H1 (cell line): ENCODE data around the gene RBM8A. TPM values are rescaled to one million over a fixed set of nuclear protein-coding genes. Genes with fewer than 3 reads are reported as not detected.

Source experiments
- CTCF ChIA-PET: fragments of 300-600 bp; sonication (Branson Sonifier 250); formaldehyde crosslinking; loops from one replicate; lab custom pipeline; 2021; ENCODE audit not compliant: partially characterized antibody; lab: Charles Lee
- POLR2A ChIA-PET: fragments of 300-600 bp; sonication (Branson Sonifier 250); formaldehyde crosslinking; loops from one replicate; lab custom pipeline; 2021; ENCODE audit warnings: inconsistent platforms; ENCODE audit not compliant: partially characterized antibody; lab: Charles Lee
- DNase-seq, 2 experiments: peaks; one replicate each; pipeline versions ENCODE4 v3.0.0 to v3.0.0-alpha.2; 2010 to 2022; ENCODE audit warnings: low spot score in 2 of 2, low read depth in 1 of 2, mixed read lengths in 1 of 2
- FAIRE-seq: peaks from 2 replicates; lab custom pipeline; 2011; peaks lifted over from hg19 to GRCh38; lab: Jason Lieb, UNC
- H2AFZ ChIP-seq: 2 replicates; pipeline ENCODE4 v1.8.1; 2012; ENCODE audit warnings: low read length, inconsistent platforms
- H2AK5ac ChIP-seq: 2 replicates; pipeline ENCODE4 v1.6.1; 2013; ENCODE audit warnings: low read depth, low read length
- H2BK120ac ChIP-seq: replicated peaks from 2 replicates; pipeline ENCODE3; 2013; ENCODE audit warnings: low read depth, low read length, inconsistent platforms
- H2BK12ac ChIP-seq: 2 replicates; pipeline ENCODE4 v1.6.1; 2013; ENCODE audit warnings: low read depth, low read length
- H2BK15ac ChIP-seq: 2 replicates; pipeline ENCODE4 v1.6.1; 2013; ENCODE audit warnings: low read length
- H2BK20ac ChIP-seq: 2 replicates; pipeline ENCODE4 v1.6.1; 2013; ENCODE audit warnings: low read length
- H2BK5ac ChIP-seq: 2 replicates; pipeline ENCODE4 v1.6.1; 2013; ENCODE audit warnings: low read depth, low read length
- H3K14ac ChIP-seq: 2 replicates; pipeline ENCODE4 v1.6.1; 2013; ENCODE audit warnings: inconsistent platforms; ENCODE audit not compliant: insufficient read length
- H3K18ac ChIP-seq: 2 replicates; pipeline ENCODE4 v1.6.1; 2013; ENCODE audit warnings: low read length; ENCODE audit errors: extremely low read depth
- H3K23ac ChIP-seq: 2 replicates; pipeline ENCODE4 v1.6.1; 2013; ENCODE audit warnings: inconsistent platforms; ENCODE audit not compliant: insufficient read length
- H3K23me2 ChIP-seq: 2 replicates; pipeline ENCODE4 v1.6.1; 2013; ENCODE audit warnings: low read depth, low read length
- H3K27ac ChIP-seq: 2 replicates; pipeline ENCODE4 v1.6.1; 2011; ENCODE audit warnings: low read depth, low read length, inconsistent platforms
- H3K27me3 ChIP-seq, 4 experiments: replicated peaks in 1 of 4; 1 replicate in 1 of 4; 2 replicates in 3 of 4; pipeline versions ENCODE4 v1.6.1 to v1.8.1; 2011 to 2013; ENCODE audit warnings: low read length in 3 of 4, mild to moderate bottlenecking in 3 of 4, inconsistent platforms in 2 of 4, mixed read lengths in 2 of 4, moderate library complexity in 1 of 4; ENCODE audit not compliant: control insufficient read depth in 3 of 4, insufficient read depth in 3 of 4; ENCODE audit errors: extremely low read depth in 1 of 4
- H3K36me3 ChIP-seq, 4 experiments: 2 replicates each; pipeline versions ENCODE4 v1.6.1 to v1.8.1; 2011 to 2013; ENCODE audit warnings: mild to moderate bottlenecking in 4 of 4, low read length in 3 of 4, moderate library complexity in 2 of 4, control low read depth in 1 of 4, inconsistent platforms in 1 of 4; ENCODE audit not compliant: insufficient read depth in 4 of 4, control insufficient read depth in 2 of 4
- H3K4ac ChIP-seq: replicated peaks from 2 replicates; pipeline ENCODE3; 2013; ENCODE audit warnings: low read length, low read depth, mixed read lengths, inconsistent platforms; ENCODE audit not compliant: insufficient read length
- H3K4me1 ChIP-seq, 4 experiments: replicated peaks in 1 of 4; 1 replicate in 1 of 4; 2 replicates in 3 of 4; pipeline versions ENCODE4 v1.6.1 to v1.8.1; 2011 to 2013; ENCODE audit warnings: low read length in 3 of 4, inconsistent platforms in 2 of 4, mixed read lengths in 1 of 4; ENCODE audit not compliant: insufficient read depth in 4 of 4, control insufficient read depth in 3 of 4
- H3K4me2 ChIP-seq, 2 experiments: 2 replicates each; pipeline versions ENCODE4 v1.6.1 to v1.8.1; 2011 to 2013; ENCODE audit warnings: low read depth in 2 of 2, low read length in 2 of 2, control low read depth in 1 of 2, inconsistent platforms in 1 of 2, mild to moderate bottlenecking in 1 of 2; ENCODE audit not compliant: insufficient read depth in 1 of 2
- H3K4me3 ChIP-seq, 4 experiments: fragments of 200-600, 300-600 bp in 1 of 4; sonication (generic), shearing (Covaris generic), sonication (Bioruptor Twin) in 1 of 4; 2 replicates each; pipeline versions ENCODE4 v1.5.1 to v1.8.1; 2011 to 2016; ENCODE audit warnings: low read length in 4 of 4, low read depth in 3 of 4, control low read depth in 2 of 4, inconsistent platforms in 2 of 4, mild to moderate bottlenecking in 2 of 4, mixed read lengths in 1 of 4, moderate library complexity in 1 of 4; ENCODE audit not compliant: insufficient read depth in 2 of 4; ENCODE audit errors: extremely low read depth in 1 of 4
- H3K56ac ChIP-seq: replicated peaks from 2 replicates; pipeline ENCODE3; 2013; ENCODE audit warnings: low read depth, mild to moderate bottlenecking, mixed read lengths, low read length, inconsistent platforms; ENCODE audit not compliant: insufficient read length
- H3K79me1 ChIP-seq: 2 replicates; pipeline ENCODE4 v1.6.1; 2013; ENCODE audit warnings: low read depth, low read length, control low read depth
- H3K79me2 ChIP-seq, 2 experiments: 2 replicates each; pipeline versions ENCODE4 v1.6.1 to v1.8.1; 2012 to 2013; ENCODE audit warnings: low read length in 2 of 2, mild to moderate bottlenecking in 2 of 2, inconsistent platforms in 1 of 2; ENCODE audit not compliant: insufficient read depth in 2 of 2, control insufficient read depth in 1 of 2
- H3K9ac ChIP-seq, 4 experiments: replicated peaks in 1 of 4; 1 replicate in 1 of 4; 2 replicates in 3 of 4; pipeline versions ENCODE4 v1.6.1 to v1.8.1; 2011 to 2013; ENCODE audit warnings: low read depth in 3 of 4, low read length in 3 of 4, control low read depth in 2 of 4, mild to moderate bottlenecking in 2 of 4, moderate library complexity in 2 of 4, inconsistent platforms in 1 of 4; ENCODE audit errors: extremely low read depth in 1 of 4
- H3K9me3 ChIP-seq, 2 experiments: 2 replicates each; pipeline versions ENCODE4 v1.6.1 to v1.8.1; 2012 to 2013; ENCODE audit warnings: mild to moderate bottlenecking in 2 of 2, moderate library complexity in 2 of 2, control low read depth in 1 of 2, inconsistent platforms in 1 of 2, low read depth in 1 of 2, low read length in 1 of 2, mixed read lengths in 1 of 2; ENCODE audit not compliant: insufficient read depth in 2 of 2
- H4K20me1 ChIP-seq, 2 experiments: replicated peaks in 1 of 2; 2 replicates each; pipeline versions ENCODE3 to v1.8.1; 2011 to 2013; ENCODE audit warnings: inconsistent platforms in 2 of 2, low read length in 2 of 2, mild to moderate bottlenecking in 1 of 2; ENCODE audit not compliant: insufficient read depth in 2 of 2, control insufficient read depth in 1 of 2
- H4K5ac ChIP-seq: 2 replicates; pipeline ENCODE4 v1.6.1; 2013; ENCODE audit warnings: low read length, low read depth, mixed read lengths, inconsistent platforms; ENCODE audit not compliant: insufficient read length
- H4K8ac ChIP-seq: 2 replicates; pipeline ENCODE4 v1.8.0; 2013; ENCODE audit warnings: mild to moderate bottlenecking, moderate library complexity, low read length, inconsistent platforms; ENCODE audit not compliant: insufficient read depth; ENCODE audit errors: extremely low read depth
- H4K91ac ChIP-seq: replicated peaks from 2 replicates; pipeline ENCODE3; 2013; ENCODE audit warnings: low read length, mixed read lengths, inconsistent platforms; ENCODE audit not compliant: insufficient read length
- CHD1 ChIP-seq: IDR thresholded peaks from 2 replicates; pipeline ENCODE4 v1.6.1; 2012; ENCODE audit warnings: low read depth, low read length, improper control_type of control experiment
- CTCF ChIP-seq, 3 experiments: IDR thresholded peaks; 1 replicate in 2 of 3; 2 replicates in 1 of 3; pipeline versions ENCODE4 v1.5.1 to v1.6.1; 2011; ENCODE audit warnings: low read length in 3 of 3, mild to moderate bottlenecking in 3 of 3, inconsistent platforms in 2 of 3, low read depth in 1 of 3, moderate library complexity in 1 of 3; ENCODE audit not compliant: insufficient read depth in 1 of 3; ENCODE audit errors: control extremely low read depth in 1 of 3
- EGR1 ChIP-seq: IDR thresholded peaks from 2 replicates; pipeline ENCODE4 v1.6.1; 2011; ENCODE audit warnings: low read depth, low read length, borderline replicate concordance
- KDM1A ChIP-seq: fragments of 200-600, 300-600 bp; sonication (generic); IDR thresholded peaks from 2 replicates; pipeline ENCODE4 v1.7.1; 2016; ENCODE audit warnings: mild to moderate bottlenecking, low read length, borderline replicate concordance
- KDM4A ChIP-seq: IDR thresholded peaks from one replicate; pipeline ENCODE4 v1.7.1; 2012; ENCODE audit warnings: low read depth, mild to moderate bottlenecking, moderate library complexity, low read length, inconsistent platforms; ENCODE audit not compliant: severe bottlenecking
- MAFK ChIP-seq: IDR thresholded peaks from 2 replicates; pipeline ENCODE4 v1.6.1; 2012; ENCODE audit warnings: low read depth, mild to moderate bottlenecking, improper control_type of control experiment, low read length
- RAD21 ChIP-seq, 2 experiments: IDR thresholded peaks in 1 of 2; conservative IDR thresholded peaks in 1 of 2; 2 replicates each; pipeline ENCODE4 v1.6.1; 2011; ENCODE audit warnings: low read depth in 2 of 2, low read length in 2 of 2, improper control_type of control experiment in 1 of 2, inconsistent platforms in 1 of 2, mild to moderate bottlenecking in 1 of 2, moderate library complexity in 1 of 2
- SIN3A ChIP-seq, 2 experiments: IDR thresholded peaks in 1 of 2; conservative IDR thresholded peaks in 1 of 2; 2 replicates each; pipeline ENCODE4 v1.6.1; 2011 to 2012; ENCODE audit warnings: low read length in 2 of 2, improper control_type of control experiment in 1 of 2, low read depth in 1 of 2, mild to moderate bottlenecking in 1 of 2
- WGBS, 2 experiments: shearing (Covaris generic) in 1 of 2; methylation state at CpG; one replicate each; pipeline versions ENCODE4 v1.1.6 to v1.1.7; 2013 to 2015; ENCODE audit warnings: low lambda C conversion rate in 2 of 2, mixed read lengths in 2 of 2, inconsistent platforms in 1 of 2, low coverage in 1 of 2, missing lambda C conversion rate in 1 of 2; ENCODE audit not compliant: insufficient replicate concordance in 2 of 2, insufficient coverage in 1 of 2, insufficient read length in 1 of 2; ENCODE audit errors: extremely low coverage in 1 of 2, missing lambda C conversion rate in 1 of 2; 5-methylcytosine and 5-hydroxymethylcytosine counted together
- polyA plus RNA-seq, 7 experiments: library from polyadenylated mRNA; depleted of rRNA in 3 of 7; stranded (reverse) in 5 of 7; unstranded in 2 of 7; fragments of >200 nt in 5 of 7; fragments of 200-250 nt in 2 of 7; gene quantifications; 1 replicate in 5 of 7; 2 replicates in 1 of 7; 4 replicates in 1 of 7; pipeline versions ENCODE4 v1.2.1 to v1.2.3, GENCODE V29; 2011 to 2013; ENCODE audit warnings: missing spikeins in 2 of 7, mixed read lengths in 2 of 7
- total RNA-seq: library from RNA; stranded (reverse); fragmentation: NEBNext Ultra II Directional; extraction: Animal tissue kit (Norgen Biotek cat#: 25700); gene quantifications from 2 replicates; pipeline ENCODE4 v1.2.1, GENCODE V29; 2021

The RBM8A gene
- total and polyA plus RNA-seq, 2 of the 8 experiments (the other 6 are each of a cell fraction or from before 2014, with no cell fraction given), result 125 to 216 TPM

- H2BK120ac ChIP-seq, result no peak overlapping the region
- no peak overlapping the region for H3K27ac ChIP-seq
- no peak overlapping the region for H3K23ac ChIP-seq
- WGBS, 2 experiments, result 74% methylated on average over 10 of the region's 10 CpGs; no CpG with 5 or more reads in 1 of the 2 experiments
- H4K5ac ChIP-seq, result no peak overlapping the region
- no peak overlapping the region for H3K4me2 ChIP-seq
- H3K9me3 ChIP-seq, result no peaks in the 10 kb centered on the region
- no peak overlapping the region for H2BK12ac ChIP-seq
- FAIRE-seq, result no peak
- H3K18ac ChIP-seq, result no peak overlapping the region
- H3K4me1 ChIP-seq, result peaks cover 0 to 3% (median 0%) of the 10 kb centered on the region in 4 experiments; a peak in 2 of 7 replicates
- POLR2A ChIA-PET, result interaction anchor here (0.9 to 1.2 kb wide), 2 partner anchors 49 to 145 kb away, joined by 3 read pairs; partner anchors contain the start of gene PIAS3
- no peak overlapping the region for H2BK5ac ChIP-seq
- H3K79me2 ChIP-seq, result no peaks in the 10 kb centered on the region
- no peaks in the 10 kb centered on the region for H4K20me1 ChIP-seq
- no peaks in the 10 kb centered on the region for H3K79me1 ChIP-seq
- H3K36me3 ChIP-seq, result peaks cover 0 to 7% (median 0%) of the 10 kb centered on the region in 4 experiments; a peak in 1 of 8 replicates
- H3K14ac ChIP-seq, result no peak overlapping the region
- DNase-seq, result no peak
- CTCF ChIA-PET, result interaction anchor here (0.7 to 15.9 kb wide), 12 partner anchors 8 to 99 kb away, joined by 3 to 146 read pairs (median 4); partner anchors contain the start of genes ANKRD35, NUDT17, PEX11B and PIAS3
- no peak overlapping the region for H3K9ac ChIP-seq
- H3K23me2 ChIP-seq, result peaks cover 2% of the 10 kb centered on the region
- H2BK15ac ChIP-seq, result no peak overlapping the region
- no peak overlapping the region for H4K8ac ChIP-seq
- H3K27me3 ChIP-seq, result no peaks in the 10 kb centered on the region
- no peak overlapping the region for H3K56ac ChIP-seq
- no peak overlapping the region for H3K4me3 ChIP-seq
- H2AK5ac ChIP-seq, result no peak overlapping the region
- no peak overlapping the region for H4K91ac ChIP-seq
- no peak overlapping the region for H2BK20ac ChIP-seq
- no peak overlapping the region for H2AFZ ChIP-seq
- H3K4ac ChIP-seq, result no peak overlapping the region
- TF ChIP-seq EGR1, result no peak
- TF ChIP-seq CHD1, result no peak
- no peak for TF ChIP-seq KDM1A
- no peak for TF ChIP-seq MAFK
- no peak for TF ChIP-seq KDM4A
- no peak for TF ChIP-seq CTCF (IDR thresholded peaks at IDR 0.05; ENCODE audit: control extremely low read depth in 1 of 3, insufficient read depth in 1 of 3, low read depth in 1 of 3, low read length in 3 of 3)
- TF ChIP-seq RAD21 (IDR thresholded peaks at IDR 0.05 in 1 of 2, conservative IDR thresholded peaks at IDR 0.05 in 1 of 2; ENCODE audit: low read depth in 2 of 2, low read length in 2 of 2), result no peak
- no peak for TF ChIP-seq SIN3A (conservative IDR thresholded peaks at IDR 0.05 in 1 of 2, IDR thresholded peaks at IDR 0.05 in 1 of 2; ENCODE audit: low read depth in 1 of 2, low read length in 2 of 2)
Measured at GRCh38 chr1:145906954-145907753, 20.1 kb downstream of the RBM8A start.
